ENCODE results near the gene ADAMTS17.
"Not testable (repeated sequence)": the region's sequence is repeated elsewhere in the genome, so short reads cannot be mapped to it uniquely, and the experiment has no call there.

The ADAMTS17 gene

DNA sequence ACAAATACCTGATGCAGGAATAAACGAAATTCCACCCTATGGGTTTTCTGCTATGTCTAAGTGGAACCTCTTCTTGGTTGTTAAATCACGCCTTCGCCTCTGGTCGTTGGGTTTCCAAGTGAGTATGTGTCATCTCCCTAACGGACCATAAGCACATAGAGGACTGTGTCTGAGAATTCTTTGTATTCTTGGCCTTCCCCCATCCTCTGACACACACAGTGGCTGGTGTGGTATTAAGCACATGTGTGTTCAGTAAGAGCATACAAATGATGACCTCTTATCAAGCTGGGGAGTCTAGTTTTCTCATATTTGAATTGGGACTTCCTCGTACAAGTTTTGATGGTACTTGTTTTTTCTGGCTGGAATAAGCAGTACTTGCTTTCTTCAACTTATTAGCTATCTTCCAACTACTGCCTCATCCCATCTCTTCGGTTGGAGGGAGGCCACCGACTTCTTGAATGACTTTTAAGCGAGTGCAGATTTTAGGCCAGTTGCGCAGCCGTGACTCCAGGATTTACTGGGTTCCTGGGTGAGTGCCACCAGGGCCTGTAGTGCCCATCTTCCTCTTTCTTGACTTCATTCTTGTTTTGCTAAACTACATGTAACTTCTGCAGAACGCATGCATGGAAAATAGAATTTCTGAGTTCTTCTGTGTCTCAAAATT is 240.2 kb downstream of the ADAMTS17 start:
- no peak for DNase-seq

DNA sequence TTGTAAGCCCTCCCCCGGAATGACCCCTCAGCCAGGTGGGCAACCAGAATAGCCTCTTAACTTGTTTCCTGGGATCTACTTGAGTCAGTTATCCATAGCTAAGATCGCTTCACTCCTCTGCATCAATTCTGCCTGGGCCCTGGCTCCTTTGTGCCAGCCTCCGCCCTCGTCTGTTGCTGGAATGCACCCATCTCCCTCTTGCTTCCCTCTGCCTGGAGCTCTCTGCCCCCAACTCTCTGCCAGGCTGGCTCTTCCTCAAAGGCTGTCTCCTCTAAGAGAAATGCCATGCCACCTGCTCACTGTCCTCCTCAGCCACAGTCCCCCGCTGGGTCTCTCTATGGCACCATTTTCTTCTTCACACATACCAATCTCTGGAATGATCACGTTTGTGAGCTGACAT is 240.8 kb downstream of the ADAMTS17 start:
- DNase-seq, result no peak

DNA sequence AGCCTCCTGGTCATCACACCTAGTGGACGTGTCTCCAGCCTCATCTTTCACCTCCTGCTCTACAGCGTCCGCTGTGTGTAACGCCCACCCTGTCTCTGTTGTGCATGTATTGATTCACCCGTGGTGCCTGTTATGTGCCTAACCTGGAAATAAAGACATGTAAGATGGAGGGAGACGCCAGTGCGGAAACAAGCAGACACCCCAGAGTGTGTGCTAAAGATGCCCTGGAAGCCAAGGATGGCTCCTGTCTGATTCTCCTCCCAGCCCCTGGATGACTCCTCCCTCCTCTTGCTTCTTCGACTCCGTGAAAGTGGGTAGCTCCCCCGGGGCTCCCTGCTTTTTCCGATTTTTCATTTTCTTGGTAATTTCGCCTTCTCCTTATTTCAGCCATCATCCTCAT is 241.8 kb downstream of the ADAMTS17 start:
- DNase-seq, result no peak

DNA sequence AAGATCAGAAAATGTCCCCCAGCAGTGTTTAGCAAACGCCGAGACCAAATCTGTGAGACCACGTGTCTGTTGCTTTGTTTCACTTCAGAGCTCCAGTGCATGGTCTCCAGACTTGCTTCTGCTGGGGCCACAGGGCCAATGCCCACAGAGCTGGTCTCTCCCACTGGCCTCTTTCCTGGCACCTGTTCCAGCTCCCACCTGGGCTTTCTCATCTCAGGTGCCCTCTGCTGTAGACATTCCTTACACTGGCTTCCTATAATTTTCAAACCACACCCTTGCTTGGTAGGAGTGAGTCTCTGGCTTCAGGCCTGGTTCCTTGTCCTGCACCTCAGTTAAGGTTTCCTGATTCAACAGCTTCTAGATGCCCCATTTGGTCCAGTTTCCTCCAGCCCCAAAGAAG is 243.1 kb downstream of the ADAMTS17 start:
- no peak for DNase-seq

DNA sequence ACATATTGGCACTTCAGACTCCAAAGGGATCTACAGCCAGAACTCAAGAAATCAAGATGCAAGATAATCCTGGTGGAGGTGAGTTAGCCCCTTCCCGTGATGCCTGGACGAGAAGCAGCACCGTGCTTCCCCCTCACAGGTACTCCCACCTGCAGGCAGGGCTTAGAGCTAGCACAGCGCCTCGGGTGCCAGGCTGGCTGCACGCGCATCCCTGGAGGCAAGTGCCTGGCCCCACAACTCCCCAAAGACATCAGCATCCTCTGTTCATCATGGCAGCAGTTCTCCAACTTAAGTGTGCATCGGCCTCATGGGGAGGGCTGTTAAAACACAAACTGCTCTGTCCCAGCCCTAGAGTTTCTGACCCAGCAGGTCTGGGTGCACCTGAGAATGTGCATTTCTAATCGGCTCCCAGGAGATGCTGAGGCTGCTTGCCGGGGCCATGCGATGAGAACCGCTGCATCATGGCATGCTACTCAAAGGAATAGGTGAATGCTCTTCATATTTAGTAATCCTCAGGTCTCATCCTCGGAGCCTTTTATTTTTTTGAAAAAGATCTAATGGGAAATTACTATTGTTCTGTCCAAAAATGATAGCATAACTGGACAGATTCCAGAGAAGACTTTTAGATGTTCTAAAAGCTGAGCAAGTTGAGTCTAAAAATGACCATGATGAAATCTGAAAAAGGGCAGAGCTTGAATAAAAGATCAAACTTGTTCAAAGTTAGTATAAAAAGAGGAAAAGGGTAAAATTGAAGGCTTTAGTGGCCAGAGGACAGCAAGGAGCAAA is 244.2 kb downstream of the ADAMTS17 start:
- DNase-seq, result no peak

DNA sequence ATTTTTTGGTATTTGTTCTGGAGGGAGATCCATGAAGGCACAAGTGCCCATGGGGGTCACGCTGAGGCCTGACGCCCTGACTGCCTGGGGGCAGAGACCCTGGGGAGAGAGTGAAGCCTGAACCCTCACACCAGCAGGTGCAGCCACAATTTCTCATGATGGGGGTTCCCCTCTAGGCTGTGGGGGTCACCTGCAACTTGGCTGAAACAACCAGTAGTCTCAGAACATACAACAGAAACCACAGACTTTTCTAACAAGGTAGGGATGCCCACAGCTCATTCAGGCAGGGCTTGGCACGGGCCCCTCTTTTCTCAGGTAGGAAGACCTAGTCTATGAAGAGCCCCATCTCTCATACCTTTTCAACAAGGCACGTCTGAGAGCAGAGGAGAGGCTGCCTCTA is 245.1 kb downstream of the ADAMTS17 start:
- no peak for DNase-seq

DNA sequence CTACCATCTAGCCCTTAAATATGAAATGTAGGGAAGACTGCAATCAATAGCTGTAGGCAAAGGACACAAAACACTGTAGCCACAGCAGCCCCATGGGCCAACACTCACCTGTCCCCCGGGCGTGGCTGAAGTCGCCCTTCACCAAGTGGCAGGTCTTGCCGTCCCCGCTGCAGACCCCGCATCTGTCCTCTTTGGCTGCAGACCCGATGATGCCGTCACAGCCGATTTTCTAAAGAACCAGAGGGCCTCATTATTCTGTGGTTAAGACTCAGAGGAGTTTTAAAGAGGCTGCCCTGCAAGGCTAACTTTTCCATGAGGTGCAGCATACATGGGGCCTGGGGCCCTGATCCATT is 245.6 kb downstream of the ADAMTS17 start:
- DNase-seq, result no peak

DNA sequence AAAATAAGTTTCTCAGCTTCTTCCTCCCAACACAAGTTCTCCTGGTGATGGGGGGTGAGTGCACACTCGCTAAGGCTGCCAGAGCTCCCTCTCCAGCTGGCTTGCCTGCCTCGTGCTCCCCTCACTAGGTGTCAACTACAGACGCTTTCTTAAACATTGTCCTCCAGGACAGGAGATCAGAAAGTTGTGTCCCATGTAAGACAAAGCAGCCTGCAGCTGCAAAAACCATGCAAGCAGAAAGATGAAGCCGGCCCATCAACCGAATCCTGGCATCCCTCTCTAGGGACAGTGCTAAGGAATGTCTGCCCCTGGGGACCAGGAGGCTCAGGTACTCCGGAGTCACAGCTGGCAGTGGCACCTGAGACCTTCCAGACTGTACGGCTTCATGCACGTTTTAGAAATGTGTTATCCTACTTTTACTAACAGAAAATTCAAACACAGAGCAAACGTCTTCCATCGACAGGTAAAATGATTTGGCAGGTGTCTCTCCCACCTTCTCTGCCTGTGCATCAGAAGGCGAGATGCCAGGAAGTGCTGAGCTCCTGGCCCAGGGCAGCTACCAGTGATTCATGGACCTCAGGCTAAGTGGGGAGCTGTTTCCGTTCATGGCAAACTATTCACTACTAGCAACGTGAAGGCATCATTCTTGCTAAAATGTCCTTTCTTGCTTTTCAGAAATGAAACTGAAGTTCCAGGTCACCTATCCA is 246.1 kb downstream of the ADAMTS17 start:
- DNase-seq, result no peak

DNA sequence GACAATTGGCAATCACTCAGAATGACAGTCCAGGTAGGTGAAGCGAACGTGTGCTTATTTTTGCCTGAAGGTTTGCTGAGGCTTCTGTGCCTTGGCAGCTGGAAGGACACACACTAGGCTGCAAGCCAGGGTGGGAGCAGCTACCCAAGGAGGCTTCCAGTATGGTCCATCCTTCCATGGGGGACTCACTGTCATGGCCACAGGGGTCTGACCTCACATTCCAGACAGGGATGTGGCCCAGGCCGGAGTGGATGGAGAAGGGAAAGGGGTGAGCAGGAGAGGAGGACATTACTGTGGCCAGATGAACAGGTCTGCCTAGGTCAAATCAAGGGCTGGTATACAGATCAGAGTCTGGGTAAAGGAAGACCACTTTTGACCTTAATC is 247.7 kb downstream of the ADAMTS17 start:
- no peak for DNase-seq

DNA sequence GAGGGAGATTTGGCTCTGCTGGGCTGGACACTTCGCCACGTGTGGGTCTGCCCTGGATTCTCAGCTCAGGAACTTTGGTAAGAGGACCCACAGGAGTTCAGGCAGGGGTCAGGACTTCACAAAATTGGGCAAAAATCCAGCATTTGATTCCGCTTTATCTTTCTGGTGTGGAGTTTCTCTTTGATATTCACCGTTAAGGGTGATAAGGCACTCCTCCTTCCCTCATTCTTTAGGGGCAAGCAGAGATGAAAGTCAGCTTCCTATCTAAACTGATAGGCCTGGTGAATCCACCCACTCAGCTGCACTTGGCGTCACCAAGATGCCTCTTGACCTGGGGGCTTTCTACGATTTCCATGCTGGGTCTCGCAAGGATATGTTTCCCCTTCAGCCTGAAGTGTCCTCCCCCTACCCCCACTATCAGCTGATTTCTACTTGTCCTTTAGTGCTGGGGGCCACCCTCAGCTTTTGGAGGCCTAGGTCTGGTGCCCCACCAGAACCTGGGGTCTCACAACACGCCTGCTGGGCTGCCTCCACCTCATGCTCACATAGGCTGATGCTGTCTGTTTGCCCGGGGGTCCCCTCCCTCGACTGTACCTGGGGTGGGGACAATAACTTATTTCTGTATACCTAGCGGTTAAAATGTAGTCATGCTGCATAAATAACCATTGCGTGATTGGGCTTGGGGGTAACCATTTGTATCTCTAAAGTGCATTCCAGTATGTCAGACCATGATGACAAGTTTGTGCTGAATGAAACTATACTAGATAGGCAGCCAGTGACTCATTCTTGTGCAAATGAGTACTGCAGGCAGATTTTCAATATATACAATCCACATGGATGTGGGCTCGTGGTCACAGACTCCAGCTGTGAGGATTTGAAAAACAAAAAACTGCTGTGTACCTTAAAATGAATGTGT is 248.3 kb downstream of the ADAMTS17 start:
- no peak for DNase-seq

DNA sequence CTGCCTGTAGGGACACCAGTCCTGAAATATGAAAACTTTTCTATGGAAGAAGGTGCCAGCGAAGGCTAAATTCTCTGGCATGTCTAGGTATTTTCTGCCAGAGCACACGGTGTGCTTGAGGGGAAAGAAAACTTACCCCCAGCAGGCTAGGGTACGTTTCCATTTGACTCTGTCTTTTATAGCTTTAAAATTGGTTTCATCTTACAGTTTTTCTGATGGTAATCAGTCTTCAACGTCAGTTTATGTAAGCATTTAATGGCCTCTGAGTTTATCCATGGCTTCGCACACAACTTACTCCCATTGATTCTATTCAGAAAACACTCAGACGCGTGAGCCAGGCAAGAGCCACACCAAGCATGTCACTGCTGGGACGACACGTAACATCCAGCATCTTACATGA is 249.7 kb downstream of the ADAMTS17 start:
- DNase-seq, result no peak

DNA sequence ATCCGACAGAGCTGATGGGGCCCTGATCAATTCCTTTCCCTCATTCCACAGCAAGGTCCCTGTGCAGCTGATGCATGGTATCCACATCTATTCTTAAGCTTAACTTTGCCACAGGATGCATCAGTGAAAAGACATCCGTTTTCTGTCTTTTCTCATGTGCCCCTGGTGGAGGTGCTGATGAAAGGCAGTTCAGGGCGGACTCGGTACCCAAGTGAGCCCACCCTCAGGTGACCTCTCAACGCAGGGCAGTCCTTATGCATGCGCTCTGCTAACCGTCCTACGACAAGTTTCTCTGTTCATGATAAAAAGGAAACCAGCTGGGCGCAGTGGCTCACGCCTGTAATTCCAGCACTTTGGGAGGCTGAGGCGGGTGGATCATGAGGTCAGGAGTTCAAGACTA is 251.4 kb downstream of the ADAMTS17 start:
- DNase-seq, result no peak

DNA sequence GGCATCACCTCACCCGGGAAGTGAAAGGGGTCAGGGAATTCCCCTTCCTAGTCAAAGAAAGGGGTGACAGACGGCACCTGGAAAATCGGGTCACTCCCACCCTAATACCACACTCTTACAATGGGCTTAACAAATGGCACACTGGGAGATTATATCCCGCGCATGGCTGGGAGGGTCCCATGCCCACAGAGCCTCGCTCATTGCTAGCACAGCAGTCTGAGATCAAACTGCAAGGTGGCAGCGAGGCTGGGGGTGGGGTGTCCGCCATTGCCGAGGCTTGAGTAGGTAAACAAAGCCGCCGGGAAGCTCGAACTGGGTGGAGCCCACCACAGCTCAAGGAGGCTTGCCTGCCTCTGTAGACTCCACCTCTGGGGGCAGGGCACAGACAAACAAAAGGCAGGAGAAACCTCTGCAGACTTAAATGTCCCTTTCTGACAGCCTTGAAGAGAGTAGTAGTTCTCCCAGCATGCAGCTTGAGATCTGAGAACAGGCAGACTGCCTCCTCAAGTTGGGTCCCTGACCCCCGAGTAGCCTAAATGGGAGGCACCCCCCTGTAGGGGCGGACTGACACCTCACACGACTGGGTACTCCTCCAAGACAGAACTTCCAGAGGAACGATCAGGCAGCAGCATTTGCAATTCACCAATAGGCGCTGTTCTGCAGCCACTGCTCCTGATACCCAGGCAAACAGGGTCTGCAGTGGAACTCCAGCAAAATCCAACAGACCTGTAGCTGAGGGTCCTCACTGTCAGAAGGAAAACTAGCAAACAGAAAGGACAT is 257.5 kb downstream of the ADAMTS17 start:
- DNase-seq, result not testable (repeated sequence)

DNA sequence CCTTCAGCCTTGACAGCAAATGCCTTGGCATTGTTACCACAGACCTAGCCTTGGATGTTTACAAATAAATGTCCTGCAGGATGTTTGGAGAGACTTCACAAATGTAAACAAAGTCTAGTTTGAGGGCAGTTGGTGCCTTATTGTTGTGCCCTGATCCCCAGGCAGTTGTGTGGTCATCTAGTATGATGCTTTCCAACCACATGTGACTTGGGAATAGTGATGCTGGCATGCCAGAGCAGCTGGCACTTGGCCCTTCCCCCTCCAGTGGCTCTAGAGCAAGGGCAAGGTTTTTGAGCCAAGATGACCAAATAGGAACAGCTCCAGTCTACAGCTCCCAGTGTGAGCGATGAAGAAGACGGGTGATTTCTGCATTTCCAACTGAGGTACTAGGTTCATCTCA is 258.2 kb downstream of the ADAMTS17 start:
- no peak for DNase-seq

DNA sequence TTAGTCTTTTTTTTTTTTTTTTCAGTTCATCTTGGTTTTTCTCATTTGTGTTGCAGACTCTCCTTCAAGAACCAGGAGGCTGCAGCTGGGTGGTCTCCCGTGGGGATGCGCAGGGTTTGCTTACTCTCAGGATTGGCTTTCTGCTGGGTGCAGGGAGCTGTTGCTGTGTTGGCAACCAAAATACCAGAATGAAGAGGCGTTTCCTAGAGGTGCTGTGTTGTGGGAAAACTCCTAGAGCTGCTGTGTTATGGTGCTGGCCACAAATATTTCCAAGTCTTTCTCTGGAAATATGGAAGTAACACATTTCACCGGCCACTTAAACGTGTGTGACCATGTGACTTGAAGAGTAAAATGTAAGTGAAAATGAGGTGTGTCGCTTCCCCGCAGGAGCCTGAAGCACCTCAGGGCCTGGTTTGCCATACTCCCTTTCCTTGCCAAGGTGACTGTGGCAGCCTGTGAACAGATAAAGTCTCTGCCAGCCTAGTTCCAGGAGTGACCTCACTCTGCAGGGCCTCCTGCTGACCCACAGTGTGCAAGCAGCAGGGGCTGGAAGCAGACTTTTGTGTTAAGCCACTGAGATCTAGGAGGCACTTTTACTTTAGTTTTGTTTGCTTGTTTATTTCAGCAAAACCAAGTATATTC is 258.9 kb downstream of the ADAMTS17 start:
- DNase-seq, result no peak

DNA sequence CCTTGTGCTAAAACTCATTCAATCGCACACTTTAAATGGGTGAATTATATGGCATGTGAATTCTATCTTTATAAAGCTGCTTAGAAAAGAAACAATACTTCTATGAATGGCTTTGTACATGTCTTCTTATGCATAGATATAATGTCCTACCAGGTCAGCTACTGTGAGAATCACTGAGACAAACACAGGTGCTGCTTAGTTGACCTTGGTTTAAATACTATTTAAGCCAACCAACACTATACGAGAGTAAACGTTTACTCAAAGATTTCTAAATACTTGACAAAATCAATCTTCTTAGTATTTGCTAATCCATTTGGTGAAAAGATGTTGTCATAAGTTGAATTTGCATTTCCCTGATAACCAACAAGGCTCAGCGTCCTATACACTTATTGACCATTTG is 260.3 kb downstream of the ADAMTS17 start:
- DNase-seq, result no peak

DNA sequence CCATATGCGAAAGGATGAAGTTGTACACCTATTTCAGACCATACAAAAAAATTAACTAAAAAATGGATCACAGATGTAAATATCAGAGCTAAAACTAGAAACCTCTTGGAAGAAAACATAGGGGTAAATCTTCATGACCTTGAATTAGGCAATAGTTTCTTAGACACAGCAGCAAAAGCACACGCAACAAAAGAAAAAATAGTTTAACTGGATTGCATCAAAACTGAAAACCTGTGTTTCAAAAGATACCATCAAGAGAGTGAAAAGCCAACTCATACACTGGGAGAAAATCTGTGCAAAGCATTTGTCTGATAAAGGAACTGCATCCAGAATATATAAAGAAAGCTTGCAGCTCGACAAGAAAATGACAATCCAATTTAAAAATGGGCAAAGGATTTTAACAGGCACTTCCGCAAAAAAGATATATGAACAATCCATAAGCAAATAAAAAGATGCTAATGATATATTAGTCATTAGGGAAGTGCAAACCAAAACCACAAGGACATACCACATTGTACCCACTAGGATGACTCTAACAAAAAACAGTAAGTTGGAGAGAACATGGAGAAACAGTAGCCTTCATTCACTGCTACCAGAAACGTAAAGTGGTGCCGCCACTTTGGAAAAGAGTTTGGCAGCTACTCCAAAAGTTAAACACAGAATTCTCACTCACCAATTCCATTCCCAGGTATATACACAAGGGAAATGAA is 263.1 kb downstream of the ADAMTS17 start:
- no peak for DNase-seq

DNA sequence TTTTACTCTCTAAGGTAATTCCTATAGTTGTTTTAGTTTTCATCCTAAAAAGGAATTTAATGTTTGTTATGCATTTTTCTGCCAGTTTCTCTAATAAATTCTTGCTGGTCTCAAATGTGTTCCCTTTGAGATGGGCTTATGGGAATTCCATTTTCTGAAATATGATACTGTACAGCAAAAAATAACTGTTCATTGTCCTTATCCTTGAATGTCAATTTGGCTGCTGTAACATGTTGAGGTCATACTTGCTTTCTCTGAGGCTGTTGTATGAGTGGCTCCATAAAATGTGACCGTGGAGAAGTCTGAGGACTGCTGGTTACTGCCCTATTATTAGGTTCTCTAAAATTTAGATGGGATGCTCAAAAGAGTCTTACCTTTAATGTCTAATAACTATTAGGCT is 266.5 kb downstream of the ADAMTS17 start:
- no peak for DNase-seq

DNA sequence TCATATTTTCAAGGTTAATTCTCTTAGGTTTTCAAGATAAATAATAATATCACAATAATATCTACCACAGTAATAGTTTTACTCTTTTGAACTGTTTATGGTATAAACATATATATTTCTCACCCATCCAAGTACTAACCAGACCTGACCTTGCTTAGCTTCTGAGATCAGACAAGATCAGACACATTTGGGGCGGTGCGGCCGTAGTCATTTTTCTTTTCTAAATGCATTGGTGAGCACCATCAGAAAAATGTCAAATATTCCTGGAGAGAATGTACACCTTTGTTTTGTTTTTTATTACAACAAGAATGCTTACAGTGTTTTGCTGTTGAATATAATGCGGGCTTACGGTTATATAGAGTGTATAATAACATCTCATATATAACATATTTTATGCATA is 267.8 kb downstream of the ADAMTS17 start:
- DNase-seq, result no peak

DNA sequence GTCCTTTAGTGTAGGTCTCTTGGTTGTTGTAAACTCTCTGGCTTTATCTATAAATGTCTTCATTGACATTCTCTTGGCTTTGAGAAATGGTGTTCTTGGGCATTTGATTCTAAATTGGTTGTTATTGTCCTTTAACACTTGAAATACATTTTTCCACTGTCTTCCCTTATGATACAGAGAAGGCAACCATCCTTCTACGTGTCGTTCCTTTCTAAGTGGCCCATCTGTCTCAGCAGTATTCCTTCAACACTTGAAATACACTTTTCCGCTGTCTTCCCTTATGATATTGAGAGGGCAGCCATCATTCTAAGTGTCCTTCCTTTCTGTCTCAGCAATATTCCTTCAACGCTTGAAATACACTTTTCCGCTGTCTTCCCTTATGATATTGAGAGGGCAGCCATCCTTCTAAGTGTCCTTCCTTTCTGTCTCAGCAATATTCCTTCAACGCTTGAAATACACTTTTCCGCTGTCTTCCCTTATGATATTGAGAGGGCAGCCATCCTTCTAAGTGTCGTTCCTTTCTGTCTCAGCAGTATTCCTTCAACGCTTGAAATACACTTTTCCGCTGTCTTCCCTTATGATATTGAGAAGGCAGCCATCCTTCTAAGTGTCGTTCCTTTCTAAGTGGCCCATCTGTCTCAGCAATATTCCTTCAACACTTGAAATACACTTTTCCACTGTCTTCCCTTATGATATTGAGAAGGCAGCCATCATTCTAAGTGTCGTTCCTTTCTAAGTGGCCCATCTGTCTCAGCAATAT is 275.1 kb downstream of the ADAMTS17 start:
- not testable (repeated sequence) for DNase-seq
